ENCODE results near the gene APRT. TPM values are rescaled to one million over a fixed set of nuclear protein-coding genes. Genes with fewer than 3 reads are reported as not detected.

The APRT gene
- total and polyA plus RNA-seq, 9 donors, result 61.2 to 83.0 (median 65.9) TPM

GRCh38 chr16:88782454-88783390 is 29.0 kb downstream of the APRT start:
- H3K27me3 ChIP-seq (ENCODE audit: control insufficient read depth, insufficient read depth, low read length), result peaks cover 44% of the 10 kb centered on the region
- peak overlapping the region; percentile 74 for H3K27ac ChIP-seq (ENCODE audit: low read length)
- DNase-seq, result no peak
- H3K36me3 ChIP-seq (ENCODE audit: control insufficient read depth, insufficient read depth, low read length), result no peaks in the 10 kb centered on the region
- WGBS (ENCODE audit: insufficient coverage), result 59% methylated on average over 4 of the region's 16 CpGs
- H3K4me1 ChIP-seq (ENCODE audit: control insufficient read depth, insufficient read depth, low read length), result peaks cover 60% of the 10 kb centered on the region
- no peaks in the 10 kb centered on the region for H3K9me3 ChIP-seq (replicated peaks; ENCODE audit: control insufficient read depth, low read depth, low read length)
- peak overlapping the region; percentile 50 for H3K4me3 ChIP-seq (ENCODE audit: low read length)

- WGBS (ENCODE audit: insufficient coverage), result 78% methylated on average over 26 of the region's 28 CpGs
- no peak overlapping the region for H3K4me3 ChIP-seq (ENCODE audit: low read length)
- H3K4me1 ChIP-seq (ENCODE audit: control insufficient read depth, insufficient read depth, low read length), result peaks cover 69% of the 10 kb centered on the region
- H3K27ac ChIP-seq (ENCODE audit: low read length), result no peak overlapping the region
- H3K27me3 ChIP-seq (ENCODE audit: control insufficient read depth, insufficient read depth, low read length), result peaks cover 42% of the 10 kb centered on the region
- H3K9me3 ChIP-seq (replicated peaks; ENCODE audit: control insufficient read depth, low read depth, low read length), result no peaks in the 10 kb centered on the region
- no peaks in the 10 kb centered on the region for H3K36me3 ChIP-seq (ENCODE audit: control insufficient read depth, insufficient read depth, low read length)
- DNase-seq, result no peak
Observed at GRCh38 chr16:88781140-88782077, 30.3 kb downstream of the APRT start.

GRCh38 chr16:88780142-88781062 is 31.3 kb downstream of the APRT start:
- WGBS (ENCODE audit: insufficient coverage), result 100% methylated on average over 3 of the region's 13 CpGs
- Histone ChIP-seq H3K27ac (ENCODE audit: low read length) (no peak overlapping the region), H3K36me3 (ENCODE audit: control insufficient read depth, insufficient read depth, low read length) (no peaks in the 10 kb centered on the region), H3K9me3 (replicated peaks; ENCODE audit: control insufficient read depth, low read depth, low read length) (no peaks in the 10 kb centered on the region), H3K4me1 (ENCODE audit: control insufficient read depth, insufficient read depth, low read length) (peaks cover 66% of the 10 kb centered on the region), H3K4me3 (ENCODE audit: low read length) (no peak overlapping the region), H3K27me3 (ENCODE audit: control insufficient read depth, insufficient read depth, low read length) (peaks cover 40% of the 10 kb centered on the region)
- DNase-seq, result no peak

- DNase-seq, result peak; percentile 51
- Histone ChIP-seq H3K4me3 (ENCODE audit: low read length) (no peak overlapping the region), H3K27ac (ENCODE audit: low read length) (no peak overlapping the region), H3K36me3 (ENCODE audit: control insufficient read depth, insufficient read depth, low read length) (no peaks in the 10 kb centered on the region), H3K4me1 (ENCODE audit: control insufficient read depth, insufficient read depth, low read length) (peaks cover 71% of the 10 kb centered on the region), H3K27me3 (ENCODE audit: control insufficient read depth, insufficient read depth, low read length) (peaks cover 44% of the 10 kb centered on the region), H3K9me3 (replicated peaks; ENCODE audit: control insufficient read depth, low read depth, low read length) (no peaks in the 10 kb centered on the region)
- 25% methylated on average over 15 of the region's 34 CpGs for WGBS (ENCODE audit: insufficient coverage)
Observed at GRCh38 chr16:88779406-88780141, 32.2 kb downstream of the APRT start.

GRCh38 chr16:88778541-88779065 is 33.1 kb downstream of the APRT start:
- H3K27me3 ChIP-seq (ENCODE audit: control insufficient read depth, insufficient read depth, low read length), result peaks cover 45% of the 10 kb centered on the region
- 78% methylated on average over 18 of the region's 30 CpGs for WGBS (ENCODE audit: insufficient coverage)
- peaks cover 74% of the 10 kb centered on the region for H3K4me1 ChIP-seq (ENCODE audit: control insufficient read depth, insufficient read depth, low read length)
- no peaks in the 10 kb centered on the region for H3K9me3 ChIP-seq (replicated peaks; ENCODE audit: control insufficient read depth, low read depth, low read length)
- H3K36me3 ChIP-seq (ENCODE audit: control insufficient read depth, insufficient read depth, low read length), result no peaks in the 10 kb centered on the region
- H3K27ac ChIP-seq (ENCODE audit: low read length), result no peak overlapping the region
- no peak overlapping the region for H3K4me3 ChIP-seq (ENCODE audit: low read length)
- no peak for DNase-seq

- Histone ChIP-seq H3K4me3 (ENCODE audit: low read length) (no peak overlapping the region), H3K36me3 (ENCODE audit: control insufficient read depth, insufficient read depth, low read length) (no peaks in the 10 kb centered on the region), H3K4me1 (ENCODE audit: control insufficient read depth, insufficient read depth, low read length) (peaks cover 74% of the 10 kb centered on the region), H3K27me3 (ENCODE audit: control insufficient read depth, insufficient read depth, low read length) (peaks cover 45% of the 10 kb centered on the region), H3K27ac (ENCODE audit: low read length) (peak overlapping the region; percentile 42), H3K9me3 (replicated peaks; ENCODE audit: control insufficient read depth, low read depth, low read length) (no peaks in the 10 kb centered on the region)
- DNase-seq, result no peak
- 72% methylated on average over 4 of the region's 7 CpGs for WGBS (ENCODE audit: insufficient coverage)
Observed at GRCh38 chr16:88778271-88778525, 33.5 kb downstream of the APRT start.

- Histone ChIP-seq H3K4me1 (ENCODE audit: control insufficient read depth, insufficient read depth, low read length) (peaks cover 74% of the 10 kb centered on the region), H3K27me3 (ENCODE audit: control insufficient read depth, insufficient read depth, low read length) (peaks cover 45% of the 10 kb centered on the region), H3K4me3 (ENCODE audit: low read length) (no peak overlapping the region), H3K36me3 (ENCODE audit: control insufficient read depth, insufficient read depth, low read length) (no peaks in the 10 kb centered on the region), H3K27ac (ENCODE audit: low read length) (peak overlapping the region; percentile 42), H3K9me3 (replicated peaks; ENCODE audit: control insufficient read depth, low read depth, low read length) (no peaks in the 10 kb centered on the region)
- 73% methylated on average over 23 of the region's 34 CpGs for WGBS (ENCODE audit: insufficient coverage)
- no peak for DNase-seq
Observed at GRCh38 chr16:88777471-88778270, 34.1 kb downstream of the APRT start.

- whole genome bisulfite sequencing (ENCODE audit: insufficient coverage), result 91% methylated on average over 17 of the region's 18 CpGs
- H3K27ac ChIP-seq (ENCODE audit: low read length), result no peak overlapping the region
- DNase-seq, result no peak
- no peaks in the 10 kb centered on the region for H3K9me3 ChIP-seq (replicated peaks; ENCODE audit: control insufficient read depth, low read depth, low read length)
- H3K36me3 ChIP-seq (ENCODE audit: control insufficient read depth, insufficient read depth, low read length), result no peaks in the 10 kb centered on the region
- peaks cover 40% of the 10 kb centered on the region for H3K27me3 ChIP-seq (ENCODE audit: control insufficient read depth, insufficient read depth, low read length)
- no peak overlapping the region for H3K4me3 ChIP-seq (ENCODE audit: low read length)
- H3K4me1 ChIP-seq (ENCODE audit: control insufficient read depth, insufficient read depth, low read length), result peaks cover 79% of the 10 kb centered on the region
Observed at GRCh38 chr16:88775825-88776224, 35.9 kb downstream of the APRT start.
